ENCODE results near the gene DMRT1. TPM values are rescaled to one million over a fixed set of nuclear protein-coding genes. Genes with fewer than 3 reads are reported as not detected.

DMRT1 gene
- total and polyA plus RNA-seq, 9 of the 15 experiments (the other 6 are each of a cell fraction or from before 2014, with no cell fraction given): not detected

DNA sequence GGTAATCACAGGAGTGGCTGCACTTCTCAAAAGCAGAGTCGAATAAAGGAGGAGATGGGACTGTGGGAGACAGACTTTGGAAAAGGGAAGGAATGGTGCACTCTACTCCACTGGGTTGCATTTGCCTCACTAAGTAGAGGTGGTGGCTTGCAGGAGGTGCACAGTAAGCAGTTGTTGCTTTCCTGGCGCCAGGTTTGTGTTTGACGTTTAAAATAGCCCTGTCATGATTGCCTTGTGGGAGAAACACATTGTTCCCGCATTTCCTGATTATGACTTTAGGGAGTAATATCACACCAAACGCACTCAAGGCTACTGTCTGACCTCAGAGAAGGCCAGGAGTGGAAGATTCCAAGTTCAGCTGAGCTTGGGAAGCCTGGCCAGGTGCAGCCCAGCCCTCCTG lies 36.7 kb downstream of the DMRT1 start (continued):
- TF ChIP-seq FOXJ3 (CRISPR knock-in tag; IDR thresholded peaks at IDR 0.05): no peak
- TF ChIP-seq MTF1 (CRISPR knock-in tag; IDR thresholded peaks at IDR 0.05; ENCODE audit: borderline replicate concordance): no peak
- TF ChIP-seq, protein P1, sequence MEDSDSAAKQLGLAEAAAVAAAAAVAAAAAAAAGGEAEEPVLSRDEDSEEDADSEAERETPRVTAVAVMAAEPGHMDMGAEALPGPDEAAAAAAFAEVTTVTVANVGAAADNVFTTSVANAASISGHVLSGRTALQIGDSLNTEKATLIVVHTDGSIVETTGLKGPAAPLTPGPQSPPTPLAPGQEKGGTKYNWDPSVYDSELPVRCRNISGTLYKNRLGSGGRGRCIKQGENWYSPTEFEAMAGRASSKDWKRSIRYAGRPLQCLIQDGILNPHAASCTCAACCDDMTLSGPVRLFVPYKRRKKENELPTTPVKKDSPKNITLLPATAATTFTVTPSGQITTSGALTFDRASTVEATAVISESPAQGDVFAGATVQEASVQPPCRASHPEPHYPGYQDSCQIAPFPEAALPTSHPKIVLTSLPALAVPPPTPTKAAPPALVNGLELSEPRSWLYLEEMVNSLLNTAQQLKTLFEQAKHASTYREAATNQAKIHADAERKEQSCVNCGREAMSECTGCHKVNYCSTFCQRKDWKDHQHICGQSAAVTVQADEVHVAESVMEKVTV (CRISPR knock-in tag; IDR thresholded peaks at IDR 0.05): no peak
- TF ChIP-seq, protein P2, sequence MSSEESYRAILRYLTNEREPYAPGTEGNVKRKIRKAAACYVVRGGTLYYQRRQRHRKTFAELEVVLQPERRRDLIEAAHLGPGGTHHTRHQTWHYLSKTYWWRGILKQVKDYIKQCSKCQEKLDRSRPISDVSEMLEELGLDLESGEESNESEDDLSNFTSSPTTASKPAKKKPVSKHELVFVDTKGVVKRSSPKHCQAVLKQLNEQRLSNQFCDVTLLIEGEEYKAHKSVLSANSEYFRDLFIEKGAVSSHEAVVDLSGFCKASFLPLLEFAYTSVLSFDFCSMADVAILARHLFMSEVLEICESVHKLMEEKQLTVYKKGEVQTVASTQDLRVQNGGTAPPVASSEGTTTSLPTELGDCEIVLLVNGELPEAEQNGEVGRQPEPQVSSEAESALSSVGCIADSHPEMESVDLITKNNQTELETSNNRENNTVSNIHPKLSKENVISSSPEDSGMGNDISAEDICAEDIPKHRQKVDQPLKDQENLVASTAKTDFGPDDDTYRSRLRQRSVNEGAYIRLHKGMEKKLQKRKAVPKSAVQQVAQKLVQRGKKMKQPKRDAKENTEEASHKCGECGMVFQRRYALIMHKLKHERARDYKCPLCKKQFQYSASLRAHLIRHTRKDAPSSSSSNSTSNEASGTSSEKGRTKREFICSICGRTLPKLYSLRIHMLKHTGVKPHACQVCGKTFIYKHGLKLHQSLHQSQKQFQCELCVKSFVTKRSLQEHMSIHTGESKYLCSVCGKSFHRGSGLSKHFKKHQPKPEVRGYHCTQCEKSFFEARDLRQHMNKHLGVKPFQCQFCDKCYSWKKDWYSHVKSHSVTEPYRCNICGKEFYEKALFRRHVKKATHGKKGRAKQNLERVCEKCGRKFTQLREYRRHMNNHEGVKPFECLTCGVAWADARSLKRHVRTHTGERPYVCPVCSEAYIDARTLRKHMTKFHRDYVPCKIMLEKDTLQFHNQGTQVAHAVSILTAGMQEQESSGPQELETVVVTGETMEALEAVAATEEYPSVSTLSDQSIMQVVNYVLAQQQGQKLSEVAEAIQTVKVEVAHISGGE (CRISPR knock-in tag; IDR thresholded peaks at IDR 0.05): no peak
- no peak for TF ChIP-seq NFXL1 (CRISPR knock-in tag; IDR thresholded peaks at IDR 0.05)
- no peak for TF ChIP-seq PHF21A (IDR thresholded peaks at IDR 0.05; ENCODE audit: borderline replicate concordance, low read depth)

Data from K562 (cell line).